GM11168 (cell line): ENCODE results near the gene GGPS1.
"Not testable (repeated sequence)": the region's sequence is repeated elsewhere in the genome, so short reads cannot be mapped to it uniquely, and the experiment has no call there.

Source experiments
- in situ Hi-C: fragments of 300-500 bp; cut with MboI; formaldehyde crosslinking; loops from one replicate; pipeline ENCODE4 v1.12.0; 2022; ENCODE audit warnings: low sequenced_read_pairs; ENCODE audit not compliant: unreplicated experiment

Gene GGPS1

GRCh38 chr1:235328271-235329138, at the start of gene GGPS1:
Gene GGPS1, plus strand, starts transcription at chr1:235328570. Its CDS starts 6,695 bp downstream, at chr1:235335265.
- in situ Hi-C loops = no loop called here

GRCh38 chr1:235278915-235279292, 49.5 kb upstream of the GGPS1 start:
- in situ Hi-C loops = no loop called here

GRCh38 chr1:235279694-235280093, 48.7 kb upstream of the GGPS1 start:
- in situ Hi-C loops = no loop called here

- in situ Hi-C loops = no loop called here
Measured at GRCh38 chr1:235280467-235280866, 47.9 kb upstream of the GGPS1 start.

DNA sequence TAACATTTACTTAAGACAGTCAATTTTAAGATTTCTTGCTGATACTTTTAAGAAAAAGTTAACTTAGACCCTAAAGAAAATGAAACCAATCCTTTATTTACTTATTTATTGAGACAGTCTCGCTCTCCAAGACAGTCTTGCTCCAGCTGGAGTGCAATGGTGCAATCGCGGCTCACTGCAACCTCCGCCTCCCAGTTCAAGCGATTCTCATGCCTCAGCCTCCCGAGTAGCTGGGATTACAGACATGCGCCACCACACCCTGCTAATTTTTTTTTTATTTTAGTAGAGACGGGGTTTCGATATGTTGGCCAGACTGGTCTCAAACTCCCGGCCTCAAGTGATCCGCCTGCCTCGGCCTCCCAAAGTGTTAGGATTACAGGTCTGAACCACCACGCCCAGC, 44.7 kb upstream of the GGPS1 start:
- in situ Hi-C loops = not testable (repeated sequence)

- in situ Hi-C loops = no loop called here
Measured at GRCh38 chr1:235284231-235284769, 44.1 kb upstream of the GGPS1 start.

GRCh38 chr1:235286667-235287066, 41.7 kb upstream of the GGPS1 start:
- in situ Hi-C loops = no loop called here

GRCh38 chr1:235287208-235287882, 41.0 kb upstream of the GGPS1 start:
- in situ Hi-C loops = no loop called here

DNA sequence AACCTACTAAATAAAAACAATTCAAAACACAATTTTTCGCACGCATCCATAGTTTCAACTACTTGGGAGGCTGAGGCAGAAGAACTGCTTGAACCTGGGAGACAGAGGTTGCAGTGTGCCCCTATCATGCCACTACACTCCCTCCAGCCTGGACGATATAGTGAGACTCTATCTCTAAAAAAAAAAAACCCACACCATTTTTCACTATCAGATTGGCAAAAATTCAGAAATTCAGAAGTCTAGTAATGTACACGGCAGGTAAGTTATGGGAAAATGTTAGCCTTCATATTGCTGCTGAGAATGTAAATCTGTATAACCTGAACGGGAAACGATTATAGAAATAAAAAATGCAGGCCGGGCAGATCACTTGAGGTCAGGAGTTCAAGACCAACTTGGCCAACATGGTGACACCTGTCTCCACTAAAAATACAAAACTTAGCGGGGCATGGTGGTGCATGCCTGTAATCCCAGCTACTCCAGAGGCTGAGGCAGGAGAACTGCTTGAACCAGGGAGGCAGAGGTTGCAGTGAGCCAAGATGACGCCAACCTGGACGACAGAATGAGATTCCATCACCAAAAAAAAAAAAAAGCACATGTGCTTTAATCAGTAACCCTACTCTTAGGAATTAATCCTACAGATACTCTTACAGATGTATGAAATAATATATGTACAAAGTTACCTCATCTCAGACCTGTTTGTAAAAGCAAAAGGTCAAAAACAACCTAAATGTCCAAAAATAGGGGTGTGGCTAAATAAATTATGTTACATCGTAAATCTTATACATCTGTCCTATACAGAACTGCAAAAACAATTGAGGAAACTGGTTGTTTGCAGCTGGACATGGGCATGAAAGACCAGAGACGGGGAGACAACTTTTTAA, 38.3 kb upstream of the GGPS1 start:
- in situ Hi-C loops = no loop called here

GRCh38 chr1:235290740-235291502, 37.4 kb upstream of the GGPS1 start:
- in situ Hi-C loops = no loop called here

DNA sequence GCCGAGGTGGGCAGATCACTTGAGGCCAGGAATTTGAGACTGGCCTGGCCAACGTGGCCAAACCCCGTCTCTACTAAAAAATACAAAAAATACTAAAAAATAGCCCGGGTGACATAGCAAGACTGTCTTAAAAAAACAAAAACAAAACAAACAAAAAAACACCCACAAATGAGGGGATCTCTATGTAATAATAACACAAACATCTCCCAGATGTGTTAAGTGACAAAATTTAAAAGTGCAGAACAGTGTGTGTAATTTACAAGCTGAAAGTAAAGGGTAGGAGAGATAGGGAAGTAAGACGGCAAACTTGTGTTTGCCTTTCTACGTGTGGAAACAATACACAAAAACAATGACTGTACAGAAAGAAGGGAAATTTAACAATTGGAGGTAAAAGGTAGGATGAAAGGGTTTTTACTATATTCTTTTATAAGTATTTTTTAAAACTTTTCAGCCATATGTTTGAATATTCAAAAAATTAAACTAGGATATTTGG, 36.7 kb upstream of the GGPS1 start:
- in situ Hi-C loops = no loop called here

GRCh38 chr1:235292790-235293189, 35.6 kb upstream of the GGPS1 start:
- in situ Hi-C loops = no loop called here

- in situ Hi-C loops = no loop called here
Measured at GRCh38 chr1:235293322-235293942, 34.9 kb upstream of the GGPS1 start.

DNA sequence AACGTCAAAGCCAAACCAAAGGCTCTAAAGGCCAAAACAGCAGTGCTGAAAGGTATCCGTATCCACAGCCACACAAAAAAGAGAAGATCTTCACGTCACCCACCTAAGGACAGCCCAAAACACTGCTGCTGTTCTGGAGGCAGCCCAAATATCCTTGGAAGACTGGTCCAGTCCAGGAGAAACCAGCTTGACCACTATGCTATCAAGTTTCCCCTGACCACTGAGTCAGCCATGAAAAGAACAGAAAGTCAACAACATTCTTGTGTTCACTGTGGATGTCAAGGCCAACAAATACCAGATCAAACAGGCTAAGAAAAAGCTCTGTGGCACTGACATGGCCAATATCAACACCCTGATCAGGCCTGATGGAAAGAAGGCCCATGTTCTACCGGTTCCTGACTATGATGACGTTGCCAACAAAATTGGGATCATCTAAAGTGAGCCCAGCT, 32.4 kb upstream of the GGPS1 start:
- in situ Hi-C loops = no loop called here

DNA sequence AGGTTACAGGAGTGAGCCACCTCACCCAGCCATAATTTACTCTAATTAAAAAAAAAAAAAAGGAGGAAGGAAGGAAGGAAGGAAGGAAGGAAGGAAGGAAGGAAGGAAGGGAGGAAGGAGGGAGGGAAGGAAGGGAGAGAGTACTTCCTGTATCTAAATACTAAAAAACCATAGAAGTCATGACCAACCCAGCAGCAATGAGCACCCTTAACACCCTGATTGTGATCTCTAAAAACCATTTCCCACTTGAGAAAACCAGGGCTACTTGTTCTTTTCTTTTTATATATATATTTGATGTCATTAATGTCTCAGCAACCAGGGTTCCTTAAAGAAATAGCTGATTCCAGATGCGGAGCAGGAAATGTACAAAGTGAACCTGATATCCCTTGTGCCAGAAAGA, 31.6 kb upstream of the GGPS1 start:
- in situ Hi-C loops = no loop called here

DNA sequence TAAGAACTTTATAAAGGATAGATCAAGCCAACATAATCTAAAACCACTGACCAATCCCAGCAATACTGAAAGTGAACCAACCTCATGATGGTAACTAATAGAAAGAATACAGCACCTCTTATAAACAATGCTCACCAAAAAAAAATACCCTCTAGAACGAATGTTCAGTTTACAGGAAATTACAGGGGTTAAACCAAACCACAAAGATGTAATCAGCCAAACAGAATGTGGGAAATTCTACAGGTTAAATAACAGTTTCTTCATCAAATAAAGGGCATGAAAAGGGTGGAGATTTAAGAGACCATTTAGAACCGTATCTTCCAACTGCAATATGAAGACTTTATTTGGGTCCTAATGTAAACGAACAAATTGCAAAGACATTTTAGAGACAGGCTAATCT, 30.8 kb upstream of the GGPS1 start:
- in situ Hi-C loops = no loop called here

GRCh38 chr1:235298758-235299157, 29.6 kb upstream of the GGPS1 start:
- in situ Hi-C loops = no loop called here

DNA sequence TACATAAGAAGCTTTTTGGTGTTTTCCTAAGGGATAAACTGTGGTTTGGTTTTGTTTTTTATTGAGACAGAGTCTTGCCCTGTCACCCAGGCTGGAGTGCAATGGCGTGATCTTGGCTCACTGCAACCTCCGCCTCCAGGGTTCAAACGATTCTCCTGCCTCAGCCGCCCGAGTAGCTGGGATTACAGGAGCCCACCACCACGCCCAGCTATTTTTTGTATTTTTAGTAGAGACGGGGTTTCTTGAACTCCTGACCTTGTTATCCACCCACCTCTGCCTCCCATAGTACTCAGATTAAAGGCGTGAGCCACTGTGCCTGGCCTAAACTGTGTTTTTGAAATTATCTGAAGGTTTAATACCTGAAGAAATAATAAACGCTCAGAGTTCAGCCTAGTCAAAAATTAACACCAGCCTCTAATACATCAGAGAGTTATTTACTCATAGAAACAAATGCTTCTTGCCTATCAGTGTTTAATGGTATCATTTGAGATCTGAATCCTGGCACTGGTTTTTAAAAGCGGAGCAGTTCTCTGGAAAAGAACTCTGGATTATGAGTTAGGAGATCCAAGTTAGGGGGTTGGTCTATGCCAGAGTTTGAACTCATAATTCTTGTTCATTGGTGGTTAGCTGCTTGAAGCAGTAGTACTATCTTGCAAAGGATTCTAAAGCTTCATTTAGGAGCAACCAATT, 29.1 kb upstream of the GGPS1 start:
- in situ Hi-C loops = no loop called here
